NCI-H2107 treated with DMSO at 0.1 percent for 48 hours (cell line): ENCODE results near the gene SBF2.
"Not testable (repeated sequence)": the region's sequence is repeated elsewhere in the genome, so short reads cannot be mapped to it uniquely, and the experiment has no call there.

Source experiments
- DNase-seq: peaks from one replicate; lab custom pipeline; 2025; ENCODE audit not compliant: unreplicated experiment; lab: John Stamatoyannopoulos, UW

Gene SBF2

GRCh38 chr11:9914064-9914463 lies 380.0 kb downstream of the SBF2 start:
- no peak for DNase-seq

DNA sequence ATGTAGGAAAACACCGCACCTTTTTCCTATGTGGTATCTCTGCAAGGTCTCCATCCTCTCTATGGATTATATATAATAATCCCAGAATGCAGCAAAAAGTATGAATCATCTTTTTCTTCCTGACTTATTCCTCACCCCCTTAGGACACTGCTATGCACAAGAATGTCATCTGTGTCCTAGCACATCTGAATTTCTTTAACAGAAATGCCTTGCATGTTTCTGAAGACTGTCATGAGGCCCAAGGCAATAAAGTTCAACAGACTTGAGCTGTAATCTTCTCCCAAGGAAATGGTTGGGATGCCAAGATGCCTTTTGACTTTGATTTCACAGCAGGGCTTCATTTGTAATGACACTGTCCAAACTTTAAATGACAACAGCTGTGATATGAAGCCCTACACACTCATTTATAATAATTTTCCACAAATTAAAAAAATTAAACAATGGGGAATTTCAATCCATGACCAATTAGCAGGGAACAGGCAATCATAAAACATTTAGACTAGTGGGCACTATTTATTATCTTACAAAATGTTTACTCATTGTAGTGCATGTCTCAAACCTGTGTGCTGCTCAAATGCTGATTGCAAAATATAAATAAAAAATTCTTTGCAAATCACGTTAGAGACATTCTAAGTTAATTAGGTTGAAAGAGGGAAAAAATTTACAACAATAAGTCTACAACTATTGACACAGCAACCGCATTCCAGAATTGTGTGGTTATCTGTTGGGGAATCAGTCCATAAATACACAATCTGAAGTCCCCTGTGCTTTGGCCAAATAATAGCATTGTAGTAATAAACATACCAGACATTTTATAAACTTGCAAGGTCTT lies 387.8 kb downstream of the SBF2 start:
- no peak for DNase-seq

- DNase-seq, result no peak
Observed at GRCh38 chr11:9905501-9905951, 388.5 kb downstream of the SBF2 start.

- DNase-seq, result no peak
Observed at GRCh38 chr11:9903579-9903978, 390.4 kb downstream of the SBF2 start.

DNA sequence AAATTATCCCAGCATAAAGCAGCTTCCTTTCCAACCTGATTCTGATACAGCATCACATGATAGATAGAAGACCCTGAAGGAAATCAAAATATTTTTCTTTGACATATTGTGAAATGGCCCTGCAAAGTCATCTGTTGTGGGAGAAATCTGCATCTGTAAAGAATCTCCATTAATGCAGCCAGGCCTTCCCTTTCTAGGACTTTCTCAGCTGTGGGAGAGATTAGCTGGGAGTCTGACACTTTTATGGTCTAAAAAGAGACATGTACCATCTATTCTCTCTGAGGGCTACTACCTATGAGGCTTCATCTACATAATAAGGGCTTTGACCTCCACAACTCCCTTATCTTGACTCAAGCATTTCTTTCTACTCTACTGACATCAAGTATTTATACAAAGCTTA lies 392.1 kb downstream of the SBF2 start:
- DNase-seq, result no peak

- not testable (repeated sequence) for DNase-seq
Observed at GRCh38 chr11:9900253-9900652, 393.8 kb downstream of the SBF2 start.

GRCh38 chr11:9899676-9900075 lies 394.3 kb downstream of the SBF2 start:
- no peak for DNase-seq

- no peak for DNase-seq
Observed at GRCh38 chr11:9896902-9897301, 397.1 kb downstream of the SBF2 start.

DNA sequence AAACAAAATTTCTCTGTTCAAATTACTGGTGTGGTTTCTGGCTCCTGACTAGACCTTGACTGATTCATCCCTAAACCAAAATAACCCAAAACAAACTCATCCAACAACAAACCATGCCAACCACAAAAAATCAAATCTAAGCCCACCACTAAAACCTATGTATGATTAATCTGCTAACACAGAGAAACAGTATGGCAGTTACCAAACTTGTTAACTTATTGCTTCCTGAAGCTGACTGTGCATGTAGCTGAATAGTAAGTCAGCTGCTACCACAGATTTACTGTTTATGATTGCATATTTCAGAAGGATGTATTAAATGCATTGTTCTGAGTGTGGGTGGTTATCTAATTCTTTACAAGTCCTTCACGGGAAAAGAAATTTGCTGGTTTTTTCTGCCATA lies 399.0 kb downstream of the SBF2 start:
- no peak for DNase-seq

GRCh38 chr11:9893474-9893873 lies 400.5 kb downstream of the SBF2 start:
- DNase-seq, result peak; percentile 21

GRCh38 chr11:9888938-9889337 lies 405.1 kb downstream of the SBF2 start:
- no peak for DNase-seq

DNA sequence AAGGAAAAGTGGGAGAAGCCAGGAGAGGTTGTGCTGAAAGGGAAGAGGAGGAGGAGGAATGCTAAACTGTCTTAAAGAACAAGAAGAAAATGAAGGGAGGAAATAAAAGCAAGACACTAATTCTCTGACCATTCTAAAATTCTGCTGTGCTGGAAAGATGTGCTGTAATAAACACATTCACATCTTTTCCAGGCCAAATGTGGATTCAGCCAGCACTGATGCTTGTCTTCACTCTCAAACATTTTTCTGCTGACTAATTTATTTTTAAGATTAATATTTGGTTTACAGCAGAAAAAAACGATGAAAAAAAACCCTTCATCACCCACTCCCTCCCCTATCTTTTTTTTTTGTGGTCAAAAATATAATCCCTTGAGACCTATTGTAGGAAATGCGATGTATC lies 406.5 kb downstream of the SBF2 start:
- no peak for DNase-seq

DNA sequence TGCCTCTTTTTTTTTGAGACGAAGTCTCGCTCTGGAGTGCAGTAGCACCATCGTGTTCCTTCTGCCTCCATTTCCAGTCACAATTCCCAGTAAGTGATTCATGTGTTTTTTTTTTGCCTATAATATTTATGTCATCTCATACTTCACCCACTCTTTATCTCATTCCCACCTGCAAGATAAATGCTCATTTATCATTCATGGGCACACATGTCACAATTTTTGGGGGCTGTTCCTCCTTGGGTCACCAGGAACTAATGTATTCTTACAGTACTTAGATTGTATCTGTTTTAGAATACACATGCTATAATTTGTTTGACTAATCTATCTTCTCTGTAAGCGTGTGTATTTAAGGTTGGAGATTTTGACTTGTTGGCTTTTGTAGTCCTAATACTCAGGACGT lies 407.4 kb downstream of the SBF2 start:
- no peak for DNase-seq

DNA sequence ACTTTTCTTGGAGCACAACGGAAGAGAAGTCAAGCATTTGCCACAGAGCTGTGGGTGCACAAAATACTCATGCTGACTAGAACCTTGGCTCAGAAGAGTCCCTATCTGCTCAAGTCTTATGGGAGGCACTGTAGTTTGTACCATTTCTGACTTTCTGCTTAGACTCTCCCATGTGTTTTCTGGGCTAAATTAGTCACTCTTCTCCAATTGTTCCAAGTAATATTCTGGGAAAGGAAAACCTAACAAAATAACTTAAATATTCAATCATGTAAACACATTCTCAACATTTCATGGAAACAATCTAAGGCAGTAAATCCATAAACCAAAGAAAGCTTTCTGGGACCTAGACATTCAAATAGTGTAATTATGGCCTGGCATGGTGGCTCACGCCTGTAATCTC lies 409.4 kb downstream of the SBF2 start:
- no peak for DNase-seq

- no peak for DNase-seq
Observed at GRCh38 chr11:9880657-9881056, 413.4 kb downstream of the SBF2 start.

GRCh38 chr11:9878936-9879335 lies 415.1 kb downstream of the SBF2 start:
- DNase-seq, result no peak

- DNase-seq, result no peak
Observed at GRCh38 chr11:9876331-9876730, 417.7 kb downstream of the SBF2 start.

GRCh38 chr11:9875862-9876261 lies 418.2 kb downstream of the SBF2 start:
- DNase-seq, result no peak

- DNase-seq, result no peak
Observed at GRCh38 chr11:9875399-9875798, 418.6 kb downstream of the SBF2 start.

DNA sequence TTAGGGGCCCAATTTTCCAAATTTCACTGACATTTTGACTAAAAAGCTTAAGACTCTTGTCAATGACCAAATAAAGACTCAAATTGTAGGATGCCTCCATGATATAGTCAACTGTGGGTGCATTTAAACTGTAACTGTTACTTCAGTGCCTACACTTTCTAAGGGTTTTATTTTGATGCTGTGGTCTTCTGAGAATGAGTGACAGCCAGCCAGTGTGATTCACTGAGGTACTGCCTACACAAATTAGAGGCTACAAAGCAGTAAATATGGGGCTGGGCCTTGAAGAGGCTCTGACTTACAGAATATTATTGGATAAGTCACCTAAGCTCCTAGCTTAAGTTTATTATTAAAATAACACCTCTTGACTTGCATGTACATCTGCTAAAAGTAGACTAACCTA lies 419.6 kb downstream of the SBF2 start:
- DNase-seq, result no peak

DNA sequence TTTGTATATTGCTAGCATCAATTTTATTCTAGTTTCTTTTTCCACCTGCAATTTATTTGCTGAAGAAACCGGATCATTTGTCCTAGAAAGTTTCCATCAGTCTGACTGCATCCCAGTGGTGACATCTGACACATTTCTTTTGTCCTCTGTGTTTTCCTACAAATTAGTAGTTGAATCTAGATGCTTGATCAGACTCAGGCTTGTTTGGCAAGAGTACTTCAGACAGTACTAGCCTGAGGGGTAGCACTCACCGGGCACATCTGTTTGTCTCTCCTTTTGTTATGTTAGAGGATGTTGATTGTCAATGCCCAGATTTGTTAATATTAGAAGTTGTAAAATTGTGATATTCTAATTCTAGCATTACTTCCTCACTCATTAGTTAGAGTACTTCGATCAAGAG lies 425.4 kb downstream of the SBF2 start:
- DNase-seq, result no peak

DNA sequence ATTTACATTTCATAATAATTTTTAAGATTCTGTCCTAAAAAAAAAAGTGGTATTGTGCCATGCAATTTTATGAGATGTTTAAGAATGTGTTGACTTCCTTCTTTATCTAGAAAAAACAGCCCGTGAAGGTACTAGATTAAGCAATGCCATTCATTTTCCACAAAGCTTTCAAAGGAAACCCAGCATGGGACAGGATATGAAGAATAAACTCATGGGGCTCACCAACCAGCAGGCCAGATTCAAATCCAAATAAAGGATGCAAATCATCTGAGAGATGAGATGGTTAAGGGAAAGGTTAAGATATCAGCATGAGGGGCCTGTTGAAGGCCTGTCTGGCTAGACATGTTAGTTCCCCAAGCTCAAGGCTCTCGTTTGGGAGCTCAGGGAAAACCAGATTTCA lies 431.0 kb downstream of the SBF2 start:
- DNase-seq, result no peak
